K562 (cell line): ENCODE results near the gene FAM200B. TPM values are rescaled to one million over a fixed set of nuclear protein-coding genes. Genes with fewer than 3 reads are reported as not detected.

ENCODE experiments used
- ATF1 ChIP-seq, 2 experiments: fragments of 450-650 bp in 1 of 2; IDR thresholded peaks; 2 replicates each; pipeline ENCODE4 v1.6.1; 2016; ENCODE audit warnings: missing compliant biosample characterization in 1 of 2, missing genetic modification characterization in 1 of 2
- CBFA2T2 ChIP-seq: fragments of 450-650 bp; conservative IDR thresholded peaks from 2 replicates; pipeline ENCODE4 v1.6.1; 2017; ENCODE audit warnings: mild to moderate bottlenecking
- CBFB ChIP-seq: sonication (generic); formaldehyde crosslinking; IDR thresholded peaks from 2 replicates; pipeline ENCODE4 v1.4.0; 2020; ENCODE audit warnings: mild to moderate bottlenecking, missing genetic modification reagents
- CUX1 ChIP-seq: fragments of 200-800 bp; sonication (Bioruptor generic); IDR thresholded peaks from 2 replicates; pipeline ENCODE4 v1.6.1; 2016; ENCODE audit warnings: missing genetic modification characterization, missing compliant biosample characterization
- HNRNPUL1 ChIP-seq: fragments of 200-400 bp; formaldehyde crosslinking; IDR thresholded peaks from 2 replicates; pipeline ENCODE4 v1.6.1; 2017; ENCODE audit warnings: low read length
- PRMT5 ChIP-seq: sonication (generic); formaldehyde crosslinking; IDR thresholded peaks from 2 replicates; pipeline ENCODE4 v1.5.0; 2020; ENCODE audit warnings: missing genetic modification reagents
- YY1 ChIP-seq, 3 experiments: IDR thresholded peaks; 2 replicates each; pipeline ENCODE4 v1.6.1; 2011; ENCODE audit warnings: low read length in 2 of 3, mild to moderate bottlenecking in 2 of 3, moderate library complexity in 2 of 3, borderline replicate concordance in 1 of 3, control low read depth in 1 of 3, low read depth in 1 of 3; ENCODE audit not compliant: insufficient read depth in 3 of 3, insufficient replicate concordance in 2 of 3, control insufficient read depth in 1 of 3, insufficient read length in 1 of 3; ENCODE audit errors: extremely low read depth in 1 of 3
- ZNF217 ChIP-seq: sonication (generic); formaldehyde crosslinking; IDR thresholded peaks from 2 replicates; pipeline ENCODE4 v1.8.0; 2022; ENCODE audit warnings: mild to moderate bottlenecking, missing genetic modification reagents
- polyA plus RNA-seq, 8 experiments: library from polyadenylated mRNA; depleted of rRNA in 4 of 8; stranded (reverse) in 5 of 8; unstranded in 3 of 8; fragments of >200 nt; fragmentation: Nextera tagmentation in 2 of 8; fragmentation: Illumina TruSeq in 1 of 8; extraction: Ambion mirVana in 2 of 8; extraction: Trizol in 1 of 8; gene quantifications; 2 replicates each; pipeline versions ENCODE4 v1.2.1 to v1.2.3, GENCODE V29; 2011 to 2014; ENCODE audit warnings: inconsistent platforms in 1 of 8, missing spikeins in 1 of 8
- total RNA-seq, 7 experiments: library from RNA; depleted of rRNA in 6 of 7; stranded (reverse); fragments of >200 nt in 6 of 7; fragmentation: Illumina TruSeq in 2 of 7; extraction: Trizol in 2 of 7; gene quantifications; 2 replicates each; pipeline versions ENCODE4 v1.2.1 to v1.2.3, GENCODE V29; 2011 to 2021; ENCODE audit warnings: low replicate concordance in 1 of 7
- TF ChIP-seq, protein P1 (sequence below): fragments of 450-650 bp; IDR thresholded peaks from 2 replicates; pipeline ENCODE4 v1.6.1; 2016; ENCODE audit warnings: mild to moderate bottlenecking, moderate library complexity

FAM200B gene
- total and polyA plus RNA-seq, 9 of the 15 experiments (the other 6 are each of a cell fraction or from before 2014, with no cell fraction given): 17.4 to 48.0 (median 25.5) TPM

- TF ChIP-seq, protein P1, sequence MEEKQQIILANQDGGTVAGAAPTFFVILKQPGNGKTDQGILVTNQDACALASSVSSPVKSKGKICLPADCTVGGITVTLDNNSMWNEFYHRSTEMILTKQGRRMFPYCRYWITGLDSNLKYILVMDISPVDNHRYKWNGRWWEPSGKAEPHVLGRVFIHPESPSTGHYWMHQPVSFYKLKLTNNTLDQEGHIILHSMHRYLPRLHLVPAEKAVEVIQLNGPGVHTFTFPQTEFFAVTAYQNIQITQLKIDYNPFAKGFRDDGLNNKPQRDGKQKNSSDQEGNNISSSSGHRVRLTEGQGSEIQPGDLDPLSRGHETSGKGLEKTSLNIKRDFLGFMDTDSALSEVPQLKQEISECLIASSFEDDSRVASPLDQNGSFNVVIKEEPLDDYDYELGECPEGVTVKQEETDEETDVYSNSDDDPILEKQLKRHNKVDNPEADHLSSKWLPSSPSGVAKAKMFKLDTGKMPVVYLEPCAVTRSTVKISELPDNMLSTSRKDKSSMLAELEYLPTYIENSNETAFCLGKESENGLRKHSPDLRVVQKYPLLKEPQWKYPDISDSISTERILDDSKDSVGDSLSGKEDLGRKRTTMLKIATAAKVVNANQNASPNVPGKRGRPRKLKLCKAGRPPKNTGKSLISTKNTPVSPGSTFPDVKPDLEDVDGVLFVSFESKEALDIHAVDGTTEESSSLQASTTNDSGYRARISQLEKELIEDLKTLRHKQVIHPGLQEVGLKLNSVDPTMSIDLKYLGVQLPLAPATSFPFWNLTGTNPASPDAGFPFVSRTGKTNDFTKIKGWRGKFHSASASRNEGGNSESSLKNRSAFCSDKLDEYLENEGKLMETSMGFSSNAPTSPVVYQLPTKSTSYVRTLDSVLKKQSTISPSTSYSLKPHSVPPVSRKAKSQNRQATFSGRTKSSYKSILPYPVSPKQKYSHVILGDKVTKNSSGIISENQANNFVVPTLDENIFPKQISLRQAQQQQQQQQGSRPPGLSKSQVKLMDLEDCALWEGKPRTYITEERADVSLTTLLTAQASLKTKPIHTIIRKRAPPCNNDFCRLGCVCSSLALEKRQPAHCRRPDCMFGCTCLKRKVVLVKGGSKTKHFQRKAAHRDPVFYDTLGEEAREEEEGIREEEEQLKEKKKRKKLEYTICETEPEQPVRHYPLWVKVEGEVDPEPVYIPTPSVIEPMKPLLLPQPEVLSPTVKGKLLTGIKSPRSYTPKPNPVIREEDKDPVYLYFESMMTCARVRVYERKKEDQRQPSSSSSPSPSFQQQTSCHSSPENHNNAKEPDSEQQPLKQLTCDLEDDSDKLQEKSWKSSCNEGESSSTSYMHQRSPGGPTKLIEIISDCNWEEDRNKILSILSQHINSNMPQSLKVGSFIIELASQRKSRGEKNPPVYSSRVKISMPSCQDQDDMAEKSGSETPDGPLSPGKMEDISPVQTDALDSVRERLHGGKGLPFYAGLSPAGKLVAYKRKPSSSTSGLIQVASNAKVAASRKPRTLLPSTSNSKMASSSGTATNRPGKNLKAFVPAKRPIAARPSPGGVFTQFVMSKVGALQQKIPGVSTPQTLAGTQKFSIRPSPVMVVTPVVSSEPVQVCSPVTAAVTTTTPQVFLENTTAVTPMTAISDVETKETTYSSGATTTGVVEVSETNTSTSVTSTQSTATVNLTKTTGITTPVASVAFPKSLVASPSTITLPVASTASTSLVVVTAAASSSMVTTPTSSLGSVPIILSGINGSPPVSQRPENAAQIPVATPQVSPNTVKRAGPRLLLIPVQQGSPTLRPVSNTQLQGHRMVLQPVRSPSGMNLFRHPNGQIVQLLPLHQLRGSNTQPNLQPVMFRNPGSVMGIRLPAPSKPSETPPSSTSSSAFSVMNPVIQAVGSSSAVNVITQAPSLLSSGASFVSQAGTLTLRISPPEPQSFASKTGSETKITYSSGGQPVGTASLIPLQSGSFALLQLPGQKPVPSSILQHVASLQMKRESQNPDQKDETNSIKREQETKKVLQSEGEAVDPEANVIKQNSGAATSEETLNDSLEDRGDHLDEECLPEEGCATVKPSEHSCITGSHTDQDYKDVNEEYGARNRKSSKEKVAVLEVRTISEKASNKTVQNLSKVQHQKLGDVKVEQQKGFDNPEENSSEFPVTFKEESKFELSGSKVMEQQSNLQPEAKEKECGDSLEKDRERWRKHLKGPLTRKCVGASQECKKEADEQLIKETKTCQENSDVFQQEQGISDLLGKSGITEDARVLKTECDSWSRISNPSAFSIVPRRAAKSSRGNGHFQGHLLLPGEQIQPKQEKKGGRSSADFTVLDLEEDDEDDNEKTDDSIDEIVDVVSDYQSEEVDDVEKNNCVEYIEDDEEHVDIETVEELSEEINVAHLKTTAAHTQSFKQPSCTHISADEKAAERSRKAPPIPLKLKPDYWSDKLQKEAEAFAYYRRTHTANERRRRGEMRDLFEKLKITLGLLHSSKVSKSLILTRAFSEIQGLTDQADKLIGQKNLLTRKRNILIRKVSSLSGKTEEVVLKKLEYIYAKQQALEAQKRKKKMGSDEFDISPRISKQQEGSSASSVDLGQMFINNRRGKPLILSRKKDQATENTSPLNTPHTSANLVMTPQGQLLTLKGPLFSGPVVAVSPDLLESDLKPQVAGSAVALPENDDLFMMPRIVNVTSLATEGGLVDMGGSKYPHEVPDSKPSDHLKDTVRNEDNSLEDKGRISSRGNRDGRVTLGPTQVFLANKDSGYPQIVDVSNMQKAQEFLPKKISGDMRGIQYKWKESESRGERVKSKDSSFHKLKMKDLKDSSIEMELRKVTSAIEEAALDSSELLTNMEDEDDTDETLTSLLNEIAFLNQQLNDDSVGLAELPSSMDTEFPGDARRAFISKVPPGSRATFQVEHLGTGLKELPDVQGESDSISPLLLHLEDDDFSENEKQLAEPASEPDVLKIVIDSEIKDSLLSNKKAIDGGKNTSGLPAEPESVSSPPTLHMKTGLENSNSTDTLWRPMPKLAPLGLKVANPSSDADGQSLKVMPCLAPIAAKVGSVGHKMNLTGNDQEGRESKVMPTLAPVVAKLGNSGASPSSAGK: no peak
- no peak for TF ChIP-seq CBFA2T2
- peak in 2 of 3 experiments; percentile 24 to 64 for TF ChIP-seq YY1 (IDR thresholded peaks at IDR 0.05; ENCODE audit: borderline replicate concordance in 1 of 3, control insufficient read depth in 1 of 3, extremely low read depth in 1 of 3, insufficient read depth in 3 of 3, insufficient read length in 1 of 3, insufficient replicate concordance in 2 of 3, low read depth in 1 of 3, low read length in 2 of 3)
- no peak for TF ChIP-seq CUX1 (CRISPR knock-in tag)
- no peak; the same call in 1 of the 2 replicates for TF ChIP-seq CBFB (CRISPR knock-in tag)
- TF ChIP-seq ZNF217 (CRISPR knock-in tag): no peak
- TF ChIP-seq HNRNPUL1: no peak
- no peak for TF ChIP-seq ATF1 (CRISPR knock-in tag; IDR thresholded peaks at IDR 0.05)
- peak; percentile 68 for TF ChIP-seq ATF1 (tag; IDR thresholded peaks at IDR 0.05)
- TF ChIP-seq PRMT5 (CRISPR knock-in tag): no peak
These were observed at the start of gene FAM200B (continued) for GRCh38 chr4:15681372-15682241.
